ENCODE data around the gene PSMB11. TPM values are rescaled to one million over a fixed set of nuclear protein-coding genes. Genes with fewer than 3 reads are reported as not detected.

The PSMB11 gene
- total and polyA plus RNA-seq, 2 donors (not counting 3 experiments of a cell fraction or from before 2014, with no cell fraction given) = not detected

DNA sequence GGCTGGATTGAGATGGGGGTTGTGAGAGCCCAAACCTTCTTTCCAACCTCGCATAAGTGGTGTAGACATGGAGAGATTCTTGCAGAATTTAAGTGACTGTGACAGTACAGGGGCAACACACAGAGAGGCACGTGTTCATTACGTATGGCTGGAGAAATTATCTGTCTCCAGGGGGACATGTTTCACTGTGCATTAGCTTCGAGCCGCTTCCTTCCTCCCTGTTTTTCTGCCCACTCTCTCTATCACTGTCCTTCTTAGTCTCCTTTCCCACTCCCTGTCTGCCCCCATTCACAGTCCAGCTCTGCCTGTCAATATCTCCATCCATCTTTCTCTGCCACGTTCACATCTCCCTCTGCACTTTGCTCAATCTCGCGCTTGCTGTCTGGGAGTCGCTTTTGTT, 20.6 kb upstream of the PSMB11 start:
- DNase-seq (ENCODE audit: low read depth, low spot score) (no peak), FAIRE-seq (no peak)
- no peaks in the 10 kb centered on the region for H3K27me3 ChIP-seq (ENCODE audit: control insufficient read depth in 2 of 2, insufficient read depth in 2 of 2, low read length in 2 of 2)
- no peaks in the 10 kb centered on the region for H4K20me1 ChIP-seq (replicated peaks; ENCODE audit: control insufficient read depth, extremely low read depth, insufficient read depth, low read length)
- intact Hi-C loops (cut with micrococcal nuclease) (no loop called here), dilution Hi-C loops (cut with MboI; ENCODE audit: extremely low pct_ligation_motif_present, low sequenced_read_pairs) (no loop called here)
- H3K79me2 ChIP-seq (ENCODE audit: control insufficient read depth, insufficient read depth, low read length) = no peaks in the 10 kb centered on the region
- H3K4me2 ChIP-seq (ENCODE audit: insufficient read depth, low read length) = no peak overlapping the region
- H3K9me1 ChIP-seq (replicated peaks; ENCODE audit: control insufficient read depth, extremely low read depth, insufficient read depth, low read length) = no peaks in the 10 kb centered on the region
- H3K4me1 ChIP-seq (ENCODE audit: control insufficient read depth, extremely low read depth, insufficient read depth, low read length) = no peaks in the 10 kb centered on the region
- H3K27ac ChIP-seq (ENCODE audit: insufficient read depth, low read depth, low read length) = no peak overlapping the region
- H3K4me3 ChIP-seq (replicated peaks in 1 of 3; ENCODE audit: insufficient read depth in 1 of 3, low read depth in 1 of 3, low read length in 3 of 3) = no peak overlapping the region
- H3K9me3 ChIP-seq (replicated peaks; ENCODE audit: control insufficient read depth, insufficient read depth, low read length) = no peaks in the 10 kb centered on the region
- no TSS peak for BruUV-seq (replicated peaks)
- ChIA-PET POLR2A (no interaction called here), CTCF (interaction anchor here (1.0 to 5.0 kb wide), 5 partner anchors 26 to 48 kb away, joined by 3 to 32 read pairs (median 5); no protein-coding TSS in a partner anchor)
- H3K9ac ChIP-seq (replicated peaks; ENCODE audit: extremely low read depth, insufficient read depth, low read length) = no peak overlapping the region
- H2AFZ ChIP-seq (ENCODE audit: low read depth, low read length) = no peak overlapping the region
- no peak for TF ChIP-seq POLR2AphosphoS5 (IDR thresholded peaks at IDR 0.05; ENCODE audit: insufficient read depth, low read depth, low read length)
- TF ChIP-seq GATA2 (IDR thresholded peaks at IDR 0.05; ENCODE audit: insufficient read depth, insufficient read length, low read depth, low read length) = no peak
- TF ChIP-seq MYC (IDR thresholded peaks at IDR 0.05; ENCODE audit: low read depth, low read length) = no peak
- peaks cover 6% of the 10 kb centered on the region in 2 experiments for H3K36me3 ChIP-seq (ENCODE audit: control insufficient read depth in 2 of 2, extremely low read depth in 1 of 2, insufficient read depth in 2 of 2, low read length in 2 of 2)

DNA sequence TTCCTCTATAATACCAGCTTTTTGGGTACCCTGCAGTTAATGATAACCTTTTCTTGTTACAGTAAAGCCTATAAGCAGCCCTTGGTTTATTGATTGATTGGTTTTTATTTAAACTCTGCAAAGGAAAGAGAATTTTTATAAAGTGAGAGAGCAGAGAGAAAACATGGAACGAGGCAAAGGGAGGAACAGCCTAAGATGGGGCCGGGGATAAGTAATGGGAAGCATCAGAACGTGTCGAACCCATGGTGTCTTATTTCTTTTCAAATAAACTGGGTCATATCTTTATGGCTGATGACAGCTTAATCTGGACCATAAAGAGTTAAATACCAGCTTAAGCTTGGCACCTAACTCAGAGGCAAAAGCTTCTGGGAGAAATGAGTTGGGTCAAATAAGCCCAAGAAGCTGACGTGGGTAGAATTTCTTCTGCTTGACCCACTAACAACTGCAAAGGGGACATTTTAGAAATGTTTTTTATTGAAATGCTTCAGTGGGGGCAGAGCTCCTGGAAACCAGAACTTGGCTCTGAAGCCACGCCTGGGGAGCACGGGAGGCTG, 20.0 kb upstream of the PSMB11 start:
- H3K4me2 ChIP-seq (ENCODE audit: insufficient read depth, low read length) = no peak overlapping the region
- no peak for DNase-seq (ENCODE audit: low read depth, low spot score)
- peaks cover 6% of the 10 kb centered on the region in 2 experiments for H3K36me3 ChIP-seq (ENCODE audit: control insufficient read depth in 2 of 2, extremely low read depth in 1 of 2, insufficient read depth in 2 of 2, low read length in 2 of 2)
- H4K20me1 ChIP-seq (replicated peaks; ENCODE audit: control insufficient read depth, extremely low read depth, insufficient read depth, low read length) = no peaks in the 10 kb centered on the region
- no peaks in the 10 kb centered on the region for H3K4me1 ChIP-seq (ENCODE audit: control insufficient read depth, extremely low read depth, insufficient read depth, low read length)
- BruUV-seq (replicated peaks) = no TSS peak
- H2AFZ ChIP-seq (ENCODE audit: low read depth, low read length) = no peak overlapping the region
- no peak overlapping the region for H3K4me3 ChIP-seq (replicated peaks in 1 of 3; ENCODE audit: insufficient read depth in 1 of 3, low read depth in 1 of 3, low read length in 3 of 3)
- intact Hi-C loops (cut with micrococcal nuclease) = no loop called here
- no peak for FAIRE-seq
- H3K9me3 ChIP-seq (replicated peaks; ENCODE audit: control insufficient read depth, insufficient read depth, low read length) = no peaks in the 10 kb centered on the region
- ChIA-PET POLR2A (no interaction called here), CTCF (interaction anchor here (0.6 to 5.0 kb wide), 8 partner anchors 15 to 92 kb away, joined by 3 to 32 read pairs (median 4); no protein-coding TSS in a partner anchor)
- dilution Hi-C loops (cut with MboI; ENCODE audit: extremely low pct_ligation_motif_present, low sequenced_read_pairs) = no loop called here
- no peak for TF ChIP-seq GATA2 (IDR thresholded peaks at IDR 0.05; ENCODE audit: insufficient read depth, insufficient read length, low read depth, low read length)
- TF ChIP-seq POLR2A (IDR thresholded peaks at IDR 0.05; ENCODE audit: low read depth, low read length) = no peak
- no peak for TF ChIP-seq EZH2 (IDR thresholded peaks at IDR 0.05; ENCODE audit: borderline replicate concordance, low read depth, low read length, severe bottlenecking)
- TF ChIP-seq, protein P1, sequence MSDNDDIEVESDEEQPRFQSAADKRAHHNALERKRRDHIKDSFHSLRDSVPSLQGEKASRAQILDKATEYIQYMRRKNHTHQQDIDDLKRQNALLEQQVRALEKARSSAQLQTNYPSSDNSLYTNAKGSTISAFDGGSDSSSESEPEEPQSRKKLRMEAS (IDR thresholded peaks at IDR 0.05; ENCODE audit: insufficient read depth, insufficient read length) = no peak
- TF ChIP-seq POLR2AphosphoS5 (IDR thresholded peaks at IDR 0.05; ENCODE audit: insufficient read depth, low read depth, low read length) = no peak
- no peak for TF ChIP-seq MYC (IDR thresholded peaks at IDR 0.05; ENCODE audit: low read depth, low read length)
- no peak for TF ChIP-seq FOS (IDR thresholded peaks at IDR 0.05; ENCODE audit: borderline replicate concordance, insufficient read depth, low read length)
- TF ChIP-seq, protein P2, sequence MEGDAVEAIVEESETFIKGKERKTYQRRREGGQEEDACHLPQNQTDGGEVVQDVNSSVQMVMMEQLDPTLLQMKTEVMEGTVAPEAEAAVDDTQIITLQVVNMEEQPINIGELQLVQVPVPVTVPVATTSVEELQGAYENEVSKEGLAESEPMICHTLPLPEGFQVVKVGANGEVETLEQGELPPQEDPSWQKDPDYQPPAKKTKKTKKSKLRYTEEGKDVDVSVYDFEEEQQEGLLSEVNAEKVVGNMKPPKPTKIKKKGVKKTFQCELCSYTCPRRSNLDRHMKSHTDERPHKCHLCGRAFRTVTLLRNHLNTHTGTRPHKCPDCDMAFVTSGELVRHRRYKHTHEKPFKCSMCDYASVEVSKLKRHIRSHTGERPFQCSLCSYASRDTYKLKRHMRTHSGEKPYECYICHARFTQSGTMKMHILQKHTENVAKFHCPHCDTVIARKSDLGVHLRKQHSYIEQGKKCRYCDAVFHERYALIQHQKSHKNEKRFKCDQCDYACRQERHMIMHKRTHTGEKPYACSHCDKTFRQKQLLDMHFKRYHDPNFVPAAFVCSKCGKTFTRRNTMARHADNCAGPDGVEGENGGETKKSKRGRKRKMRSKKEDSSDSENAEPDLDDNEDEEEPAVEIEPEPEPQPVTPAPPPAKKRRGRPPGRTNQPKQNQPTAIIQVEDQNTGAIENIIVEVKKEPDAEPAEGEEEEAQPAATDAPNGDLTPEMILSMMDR (IDR thresholded peaks at IDR 0.05; ENCODE audit: extremely low read depth in 1 of 2, insufficient read depth in 1 of 2, low read depth in 1 of 2, low read length in 2 of 2) = no peak
- no peak for TF ChIP-seq JUN (IDR thresholded peaks at IDR 0.05; ENCODE audit: borderline replicate concordance, insufficient read depth, insufficient read length, low read depth)
- H3K79me2 ChIP-seq (ENCODE audit: control insufficient read depth, insufficient read depth, low read length) = no peaks in the 10 kb centered on the region
- H3K27ac ChIP-seq (ENCODE audit: insufficient read depth, low read depth, low read length) = no peak overlapping the region
- no peaks in the 10 kb centered on the region for H3K27me3 ChIP-seq (ENCODE audit: control insufficient read depth in 2 of 2, insufficient read depth in 2 of 2, low read length in 2 of 2)
- no peak overlapping the region for H3K9ac ChIP-seq (replicated peaks; ENCODE audit: extremely low read depth, insufficient read depth, low read length)
- H3K9me1 ChIP-seq (replicated peaks; ENCODE audit: control insufficient read depth, extremely low read depth, insufficient read depth, low read length) = no peaks in the 10 kb centered on the region
